Middle frontal gyrus (tissue), 1 donor: ENCODE data around the gene SYNGAP1.

Experiments used
- DNase-seq: peaks from one replicate; pipeline ENCODE4 v3.0.0-alpha.2; 2015; ENCODE audit warnings: low spot score; ENCODE audit errors: extremely low spot score

Gene SYNGAP1

GRCh38 chr6:33421344-33421643 is 1.4 kb downstream of the SYNGAP1 start:
- DNase-seq, result no peak

GRCh38 chr6:33423777-33424176 is 3.9 kb downstream of the SYNGAP1 start:
- no peak for DNase-seq

GRCh38 chr6:33424855-33425667 is 5.2 kb downstream of the SYNGAP1 start:
- no peak for DNase-seq

GRCh38 chr6:33425668-33426577 is 6.1 kb downstream of the SYNGAP1 start:
- no peak for DNase-seq

- no peak for DNase-seq
These were observed 7.0 kb downstream of the SYNGAP1 start for GRCh38 chr6:33426590-33427511.

GRCh38 chr6:33427585-33428223 is 7.8 kb downstream of the SYNGAP1 start:
- DNase-seq, result no peak

GRCh38 chr6:33428224-33428965 is 8.5 kb downstream of the SYNGAP1 start:
- no peak for DNase-seq

GRCh38 chr6:33428966-33429749 is 9.3 kb downstream of the SYNGAP1 start:
- DNase-seq, result no peak

- no peak for DNase-seq
These were observed 9.8 kb downstream of the SYNGAP1 start for GRCh38 chr6:33429750-33430052.

GRCh38 chr6:33430334-33430733 is 10.5 kb downstream of the SYNGAP1 start:
- DNase-seq, result no peak

GRCh38 chr6:33430991-33431879 is 11.4 kb downstream of the SYNGAP1 start:
- DNase-seq, result peak; percentile 65

- no peak for DNase-seq
These were observed 12.1 kb downstream of the SYNGAP1 start for GRCh38 chr6:33431880-33432541.

- no peak for DNase-seq
These were observed 12.7 kb downstream of the SYNGAP1 start for GRCh38 chr6:33432546-33432945.

- no peak for DNase-seq
These were observed 13.2 kb downstream of the SYNGAP1 start for GRCh38 chr6:33433001-33433543.

GRCh38 chr6:33433544-33434191 is 13.8 kb downstream of the SYNGAP1 start:
- no peak for DNase-seq

- DNase-seq, result no peak
These were observed 15.1 kb downstream of the SYNGAP1 start for GRCh38 chr6:33434961-33435360.

- DNase-seq, result no peak
These were observed 17.8 kb downstream of the SYNGAP1 start for GRCh38 chr6:33437666-33438065.
